ENCODE data around the gene HERC2.

- TF ChIP-seq POLR2AphosphoS5 (IDR thresholded peaks at IDR 0.05; ENCODE audit: low read depth, low read length), result no peak
- TF ChIP-seq SIN3A (IDR thresholded peaks at IDR 0.05; ENCODE audit: borderline replicate concordance, insufficient read depth, low read length), result no peak
- TF ChIP-seq TAF1 (IDR thresholded peaks at IDR 0.05; ENCODE audit: borderline replicate concordance, insufficient read depth, low read length), result no peak
These were observed 78.1 kb downstream of the HERC2 start for GRCh38 chr15:28243901-28244300.

Measured in PFSK-1 (cell line).